ENCODE data around the gene NEUROD2. TPM values are rescaled to one million over a fixed set of nuclear protein-coding genes. Genes with fewer than 3 reads are reported as not detected.

The NEUROD2 gene
- polyA plus RNA-seq, 2 donors = 0.02 TPM; not detected in 1

- 52 to 59% methylated on average over 16 of the region's 16 CpGs for WGBS, 2 donors
- Histone ChIP-seq H3K4me1 (ENCODE audit: control insufficient read depth in 2 of 2, insufficient read depth in 2 of 2, low read length in 1 of 2) (peaks cover 3 to 13% of the 10 kb centered on the region in 2 donors), H3K36me3 (ENCODE audit: control insufficient read depth in 2 of 2, insufficient read depth in 2 of 2, low read length in 1 of 2) (no peaks in the 10 kb centered on the region), H3K9me3 (ENCODE audit: control insufficient read depth in 2 of 2, insufficient read depth in 1 of 2, low read depth in 1 of 2, low read length in 1 of 2) (no peaks in the 10 kb centered on the region), H3K27ac (ENCODE audit: low read depth in 2 of 2, low read length in 1 of 2) (no peak overlapping the region), H3K4me3 (ENCODE audit: low read depth in 1 of 2, low read length in 2 of 2) (no peak overlapping the region), H3K27me3 (ENCODE audit: control insufficient read depth in 1 of 2, insufficient read depth in 2 of 2, low read length in 2 of 2) (no peaks in the 10 kb centered on the region)
Measured at GRCh38 chr17:39627712-39628516, 20.2 kb upstream of the NEUROD2 start.

GRCh38 chr17:39627047-39627711, 19.5 kb upstream of the NEUROD2 start:
- Histone ChIP-seq H3K27me3 (ENCODE audit: control insufficient read depth in 1 of 2, insufficient read depth in 2 of 2, low read length in 2 of 2) (no peaks in the 10 kb centered on the region), H3K4me1 (ENCODE audit: control insufficient read depth in 2 of 2, insufficient read depth in 2 of 2, low read length in 1 of 2) (peaks cover 4 to 16% of the 10 kb centered on the region in 2 donors), H3K36me3 (ENCODE audit: control insufficient read depth in 2 of 2, insufficient read depth in 2 of 2, low read length in 1 of 2) (no peaks in the 10 kb centered on the region), H3K9me3 (ENCODE audit: control insufficient read depth in 2 of 2, insufficient read depth in 1 of 2, low read depth in 1 of 2, low read length in 1 of 2) (no peaks in the 10 kb centered on the region), H3K27ac (ENCODE audit: low read depth in 2 of 2, low read length in 1 of 2) (no peak overlapping the region), H3K4me3 (ENCODE audit: low read depth in 1 of 2, low read length in 2 of 2) (peak overlapping the region in 1 of 2 donors; percentile 11)
- WGBS, 2 donors = 6 to 7% methylated on average over 29 to 72 of the region's 72 CpGs

- no peaks in the 10 kb centered on the region for H3K9me3 ChIP-seq (ENCODE audit: control insufficient read depth in 2 of 2, insufficient read depth in 1 of 2, low read depth in 1 of 2, low read length in 1 of 2)
- H3K27me3 ChIP-seq (ENCODE audit: control insufficient read depth in 1 of 2, insufficient read depth in 2 of 2, low read length in 2 of 2) = no peaks in the 10 kb centered on the region
- H3K4me3 ChIP-seq (ENCODE audit: low read depth in 1 of 2, low read length in 2 of 2) = peak within 1 kb of the TSS in 1 of 2 donors; percentile 11
- H3K4me1 ChIP-seq (ENCODE audit: control insufficient read depth in 2 of 2, insufficient read depth in 2 of 2, low read length in 1 of 2) = peaks cover 6 to 18% of the 10 kb centered on the region in 2 donors
- H3K27ac ChIP-seq (ENCODE audit: low read depth in 2 of 2, low read length in 1 of 2) = no peak within 1 kb of the TSS
- 11 to 13% methylated on average over 29 of the region's 29 CpGs for WGBS, 2 donors
- H3K36me3 ChIP-seq (ENCODE audit: control insufficient read depth in 2 of 2, insufficient read depth in 2 of 2, low read length in 1 of 2) = no peaks in the 10 kb centered on the region
Measured at GRCh38 chr17:39626171-39627046, 18.7 kb upstream of the NEUROD2 start, which contains the start of gene PPP1R1B. Gene PPP1R1B (plus strand): TSS chr17:39626952. CDS start chr17:39627393, 441 bp downstream.

GRCh38 chr17:39625198-39625785, 17.6 kb upstream of the NEUROD2 start:
- H3K36me3 ChIP-seq (ENCODE audit: control insufficient read depth in 2 of 2, insufficient read depth in 2 of 2, low read length in 1 of 2) = no peaks in the 10 kb centered on the region
- H3K9me3 ChIP-seq (ENCODE audit: control insufficient read depth in 2 of 2, insufficient read depth in 1 of 2, low read depth in 1 of 2, low read length in 1 of 2) = no peaks in the 10 kb centered on the region
- no peaks in the 10 kb centered on the region for H3K27me3 ChIP-seq (ENCODE audit: control insufficient read depth in 1 of 2, insufficient read depth in 2 of 2, low read length in 2 of 2)
- H3K27ac ChIP-seq (ENCODE audit: low read depth in 2 of 2, low read length in 1 of 2) = no peak overlapping the region
- 34 to 40% methylated on average over 4 to 5 of the region's 5 CpGs for WGBS, 2 donors
- H3K4me1 ChIP-seq (ENCODE audit: control insufficient read depth in 2 of 2, insufficient read depth in 2 of 2, low read length in 1 of 2) = peaks cover 6 to 18% of the 10 kb centered on the region in 2 donors
- H3K4me3 ChIP-seq (ENCODE audit: low read depth in 1 of 2, low read length in 2 of 2) = no peak overlapping the region

- no peak overlapping the region for H3K27ac ChIP-seq (ENCODE audit: low read depth in 2 of 2, low read length in 1 of 2)
- H3K4me1 ChIP-seq (ENCODE audit: control insufficient read depth in 2 of 2, insufficient read depth in 2 of 2, low read length in 1 of 2) = peaks cover 6 to 18% of the 10 kb centered on the region in 2 donors
- H3K36me3 ChIP-seq (ENCODE audit: control insufficient read depth in 2 of 2, insufficient read depth in 2 of 2, low read length in 1 of 2) = no peaks in the 10 kb centered on the region
- whole genome bisulfite sequencing, 2 donors = 73 to 77% methylated on average over 8 of the region's 8 CpGs
- no peak overlapping the region for H3K4me3 ChIP-seq (ENCODE audit: low read depth in 1 of 2, low read length in 2 of 2)
- H3K9me3 ChIP-seq (ENCODE audit: control insufficient read depth in 2 of 2, insufficient read depth in 1 of 2, low read depth in 1 of 2, low read length in 1 of 2) = peaks cover 0 to 2% of the 10 kb centered on the region in 2 donors
- H3K27me3 ChIP-seq (ENCODE audit: control insufficient read depth in 1 of 2, insufficient read depth in 2 of 2, low read length in 2 of 2) = no peaks in the 10 kb centered on the region
Measured at GRCh38 chr17:39624313-39624712, 16.6 kb upstream of the NEUROD2 start.

- 2 to 3% methylated on average over 14 to 16 of the region's 16 CpGs for WGBS, 2 donors
- H3K27me3 ChIP-seq (ENCODE audit: control insufficient read depth in 1 of 2, insufficient read depth in 2 of 2, low read length in 2 of 2) = no peaks in the 10 kb centered on the region
- no peaks in the 10 kb centered on the region for H3K36me3 ChIP-seq (ENCODE audit: control insufficient read depth in 2 of 2, insufficient read depth in 2 of 2, low read length in 1 of 2)
- H3K9me3 ChIP-seq (ENCODE audit: control insufficient read depth in 2 of 2, insufficient read depth in 1 of 2, low read depth in 1 of 2, low read length in 1 of 2) = peaks cover 0 to 2% of the 10 kb centered on the region in 2 donors
- no peak overlapping the region for H3K4me3 ChIP-seq (ENCODE audit: low read depth in 1 of 2, low read length in 2 of 2)
- peaks cover 6 to 18% of the 10 kb centered on the region in 2 donors for H3K4me1 ChIP-seq (ENCODE audit: control insufficient read depth in 2 of 2, insufficient read depth in 2 of 2, low read length in 1 of 2)
- H3K27ac ChIP-seq (ENCODE audit: low read depth in 2 of 2, low read length in 1 of 2) = no peak overlapping the region
Measured at GRCh38 chr17:39623356-39623950, 15.7 kb upstream of the NEUROD2 start.

GRCh38 chr17:39622380-39623006, 14.8 kb upstream of the NEUROD2 start:
- Histone ChIP-seq H3K27me3 (ENCODE audit: control insufficient read depth in 1 of 2, insufficient read depth in 2 of 2, low read length in 2 of 2) (no peaks in the 10 kb centered on the region), H3K36me3 (ENCODE audit: control insufficient read depth in 2 of 2, insufficient read depth in 2 of 2, low read length in 1 of 2) (no peaks in the 10 kb centered on the region), H3K4me1 (ENCODE audit: control insufficient read depth in 2 of 2, insufficient read depth in 2 of 2, low read length in 1 of 2) (peaks cover 6 to 18% of the 10 kb centered on the region in 2 donors), H3K4me3 (ENCODE audit: low read depth in 1 of 2, low read length in 2 of 2) (no peak overlapping the region), H3K27ac (ENCODE audit: low read depth in 2 of 2, low read length in 1 of 2) (peak overlapping the region in 1 of 2 donors; percentile 26), H3K9me3 (ENCODE audit: control insufficient read depth in 2 of 2, insufficient read depth in 1 of 2, low read depth in 1 of 2, low read length in 1 of 2) (peaks cover 0 to 2% of the 10 kb centered on the region in 2 donors)
- WGBS, 2 donors = 48 to 59% methylated on average over 16 of the region's 16 CpGs

- Histone ChIP-seq H3K4me3 (ENCODE audit: low read depth in 1 of 2, low read length in 2 of 2) (no peak overlapping the region), H3K27me3 (ENCODE audit: control insufficient read depth in 1 of 2, insufficient read depth in 2 of 2, low read length in 2 of 2) (no peaks in the 10 kb centered on the region), H3K27ac (ENCODE audit: low read depth in 2 of 2, low read length in 1 of 2) (peak overlapping the region in 1 of 2 donors; percentile 26), H3K4me1 (ENCODE audit: control insufficient read depth in 2 of 2, insufficient read depth in 2 of 2, low read length in 1 of 2) (peaks cover 2 to 18% of the 10 kb centered on the region in 2 donors), H3K9me3 (ENCODE audit: control insufficient read depth in 2 of 2, insufficient read depth in 1 of 2, low read depth in 1 of 2, low read length in 1 of 2) (peaks cover 0 to 2% of the 10 kb centered on the region in 2 donors), H3K36me3 (ENCODE audit: control insufficient read depth in 2 of 2, insufficient read depth in 2 of 2, low read length in 1 of 2) (no peaks in the 10 kb centered on the region)
- WGBS, 2 donors = 9 to 10% methylated on average over 26 of the region's 26 CpGs
Measured at GRCh38 chr17:39621523-39622379, 14.0 kb upstream of the NEUROD2 start.

All from esophagus (tissue), 2 donors.